ENCODE results near the gene MGME1. TPM values are rescaled to one million over a fixed set of nuclear protein-coding genes. Genes with fewer than 3 reads are reported as not detected.
A peak's percentile ranks its signal among the peaks of the same experiment; 100 is the strongest.

MGME1 gene
- total and polyA plus RNA-seq, 5 donors from 2014 or later: 10.6 to 19.2 (median 15.2) TPM

DNA sequence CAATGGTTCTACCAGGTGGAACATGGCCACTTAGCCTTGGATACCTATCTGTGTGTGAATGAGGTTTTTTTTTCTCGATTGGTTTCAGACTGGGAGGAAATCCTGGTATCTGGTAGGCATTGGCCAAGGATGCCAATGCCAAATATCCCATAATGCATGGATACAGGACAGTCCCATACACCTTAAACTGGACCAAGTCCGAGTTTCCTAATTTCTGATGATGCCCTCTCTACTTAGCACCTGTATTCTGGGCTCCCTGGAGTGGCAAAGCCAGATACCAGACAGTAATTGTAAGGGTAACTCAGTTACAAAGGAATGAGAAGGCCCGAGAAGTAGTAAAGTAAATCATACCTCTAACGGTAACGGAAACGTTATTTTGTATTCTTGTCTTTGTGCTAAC lies 18.1 kb upstream of the MGME1 start:
- ATAC-seq (ENCODE audit: low read depth in 2 of 2): no peak
- no peaks in the 10 kb centered on the region for H3K9me3 ChIP-seq (ENCODE audit: control insufficient read depth in 2 of 2, low read length in 2 of 2)
- H3K36me3 ChIP-seq (ENCODE audit: control insufficient read depth, insufficient read depth, low read length): peaks cover 97% of the 10 kb centered on the region
- peaks cover 3% of the 10 kb centered on the region for H3K4me1 ChIP-seq (ENCODE audit: control insufficient read depth, insufficient read depth, low read length, poor library complexity, severe bottlenecking)
- DNase-seq: no peak
- no peak overlapping the region for H3K27ac ChIP-seq (ENCODE audit: insufficient read depth, low read length, poor library complexity, severe bottlenecking)
- Mint-ChIP-seq H3K9me3 (no peaks in the 10 kb centered on the region), H3K27me3 (no peaks in the 10 kb centered on the region), H3K4me1 (peaks cover 11 to 23% (median 19%) of the 10 kb centered on the region in 4 donors), H3K4me3 (no peak overlapping the region), H3K27ac (no peak overlapping the region), H3K36me3 (peaks cover 63% of the 10 kb centered on the region)
- no peak overlapping the region for H3K4me3 ChIP-seq (ENCODE audit: low read depth, low read length)
- no peaks in the 10 kb centered on the region for H3K27me3 ChIP-seq (ENCODE audit: control insufficient read depth, insufficient read depth, low read length)

DNA sequence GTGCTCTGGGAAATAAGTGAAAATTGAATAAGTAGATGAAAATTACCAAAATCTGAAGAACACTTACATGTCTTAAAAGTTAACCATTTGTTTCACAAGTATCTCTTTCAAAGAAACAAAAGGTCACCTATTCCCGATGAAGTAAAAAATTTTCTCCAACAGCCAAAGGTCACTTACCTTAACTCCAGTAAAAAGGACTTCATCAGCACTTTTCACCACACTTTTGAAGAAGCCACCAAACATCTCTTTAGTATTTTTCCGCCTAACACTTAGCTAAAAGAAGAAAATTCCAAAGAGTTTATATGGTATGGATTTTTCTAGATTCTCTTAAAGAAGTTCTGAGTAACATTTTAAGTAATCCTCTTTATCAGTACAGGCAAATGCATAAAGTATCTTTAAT lies 17.5 kb upstream of the MGME1 start:
- Histone ChIP-seq H3K4me1 (ENCODE audit: control insufficient read depth, insufficient read depth, low read length, poor library complexity, severe bottlenecking) (peaks cover 10% of the 10 kb centered on the region), H3K27me3 (ENCODE audit: control insufficient read depth, insufficient read depth, low read length) (no peaks in the 10 kb centered on the region), H3K27ac (ENCODE audit: insufficient read depth, low read length, poor library complexity, severe bottlenecking) (no peak overlapping the region), H3K9me3 (ENCODE audit: control insufficient read depth in 2 of 2, low read length in 2 of 2) (no peaks in the 10 kb centered on the region), H3K36me3 (ENCODE audit: control insufficient read depth, insufficient read depth, low read length) (peaks cover 96% of the 10 kb centered on the region), H3K4me3 (ENCODE audit: low read depth, low read length) (no peak overlapping the region)
- no peak overlapping the region for H3K4me3 Mint-ChIP-seq
- H3K27ac Mint-ChIP-seq: peak overlapping the region in 1 of 3 donors; percentile 36
- DNase-seq (no peak), ATAC-seq (ENCODE audit: low read depth in 2 of 2) (no peak)
- H3K27me3 Mint-ChIP-seq: no peaks in the 10 kb centered on the region
- peaks cover 68% of the 10 kb centered on the region for H3K36me3 Mint-ChIP-seq
- peaks cover 11 to 27% (median 24%) of the 10 kb centered on the region in 4 donors for H3K4me1 Mint-ChIP-seq
- no peaks in the 10 kb centered on the region for H3K9me3 Mint-ChIP-seq

DNA sequence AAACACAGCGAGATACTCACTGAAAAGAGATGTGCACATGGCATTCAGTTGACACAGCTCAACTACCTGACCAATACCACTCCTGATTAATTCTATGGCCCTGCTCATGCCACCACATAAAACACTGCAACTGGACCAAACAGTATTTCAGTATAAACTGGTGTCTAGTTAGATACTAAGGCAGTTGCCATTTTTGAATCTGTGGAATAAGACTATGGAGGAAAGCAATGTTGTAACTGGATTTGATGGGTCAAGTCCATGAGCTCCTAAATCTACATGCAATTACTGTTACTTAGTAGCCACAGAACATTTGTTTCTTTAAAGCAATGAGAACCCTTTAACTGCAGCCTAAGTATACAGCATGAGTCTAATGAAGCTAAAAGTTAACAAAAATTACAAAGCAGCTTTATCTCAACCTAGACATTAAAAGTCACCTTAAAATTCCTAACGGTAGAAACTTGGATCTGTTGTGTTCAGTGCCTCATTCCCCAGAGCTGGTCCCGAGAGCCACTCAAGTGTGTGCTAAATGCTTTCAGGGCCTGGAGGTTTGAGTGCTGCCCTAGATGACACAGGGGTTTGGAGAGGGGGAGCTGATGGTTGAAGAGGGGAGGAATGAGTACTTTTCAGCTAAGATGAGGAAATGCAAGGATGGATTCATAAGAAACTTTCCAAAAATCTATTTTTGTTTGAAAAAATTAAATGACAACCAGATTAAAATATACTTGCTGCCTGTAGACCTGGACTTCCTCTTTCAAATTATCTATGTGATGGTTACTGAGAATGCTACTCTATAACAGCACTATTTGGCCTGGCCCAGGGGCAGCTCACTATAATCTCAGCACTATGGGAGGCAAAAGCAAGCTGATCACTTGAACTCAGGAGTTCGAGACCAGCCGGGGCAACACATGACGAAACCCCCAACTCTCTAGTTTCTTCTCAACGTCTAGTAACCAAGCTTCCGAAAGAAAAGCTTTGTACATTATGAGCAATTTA lies 15.8 kb upstream of the MGME1 start:
- no peaks in the 10 kb centered on the region for H3K9me3 ChIP-seq (ENCODE audit: control insufficient read depth in 2 of 2, low read length in 2 of 2)
- DNase-seq: no peak
- no peaks in the 10 kb centered on the region for H3K27me3 ChIP-seq (ENCODE audit: control insufficient read depth, insufficient read depth, low read length)
- peak overlapping the region in 2 of 4 donors; percentile 33 to 49 for H3K4me3 Mint-ChIP-seq
- H3K4me3 ChIP-seq (ENCODE audit: low read depth, low read length): no peak overlapping the region
- H3K27ac Mint-ChIP-seq: peak overlapping the region in 2 of 3 donors; percentile 38 to 42
- no peak overlapping the region for H3K27ac ChIP-seq (ENCODE audit: insufficient read depth, low read length, poor library complexity, severe bottlenecking)
- H3K4me1 ChIP-seq (ENCODE audit: control insufficient read depth, insufficient read depth, low read length, poor library complexity, severe bottlenecking): peaks cover 18% of the 10 kb centered on the region
- peaks cover 61% of the 10 kb centered on the region for H3K36me3 Mint-ChIP-seq
- H3K36me3 ChIP-seq (ENCODE audit: control insufficient read depth, insufficient read depth, low read length): peaks cover 85% of the 10 kb centered on the region
- no peak for ATAC-seq (ENCODE audit: low read depth in 2 of 2)
- no peaks in the 10 kb centered on the region for H3K9me3 Mint-ChIP-seq
- peaks cover 11 to 40% (median 32%) of the 10 kb centered on the region in 4 donors for H3K4me1 Mint-ChIP-seq
- H3K27me3 Mint-ChIP-seq: no peaks in the 10 kb centered on the region

DNA sequence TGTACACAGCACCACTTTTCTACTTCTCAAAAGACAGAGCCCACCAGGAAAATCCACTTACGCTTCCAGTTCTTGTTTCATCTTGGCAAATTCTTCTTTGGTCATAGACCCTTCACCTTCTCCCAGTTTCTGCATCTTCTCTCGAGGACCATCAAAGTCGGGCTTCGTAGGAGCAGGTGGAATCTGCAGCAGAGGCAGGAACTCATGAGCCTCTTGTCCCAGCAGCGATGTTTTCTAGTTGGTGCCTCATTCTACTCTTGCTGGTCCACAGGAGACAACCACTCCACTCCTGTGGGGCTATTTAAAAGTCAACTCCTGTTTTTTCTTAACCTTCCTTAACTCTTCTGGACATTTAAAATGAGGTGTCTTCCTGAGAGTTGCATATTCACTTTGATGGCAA lies 14.9 kb upstream of the MGME1 start:
- Histone ChIP-seq H3K4me3 (ENCODE audit: low read depth, low read length) (no peak overlapping the region), H3K36me3 (ENCODE audit: control insufficient read depth, insufficient read depth, low read length) (peaks cover 76% of the 10 kb centered on the region), H3K27ac (ENCODE audit: insufficient read depth, low read length, poor library complexity, severe bottlenecking) (no peak overlapping the region), H3K27me3 (ENCODE audit: control insufficient read depth, insufficient read depth, low read length) (no peaks in the 10 kb centered on the region), H3K4me1 (ENCODE audit: control insufficient read depth, insufficient read depth, low read length, poor library complexity, severe bottlenecking) (peaks cover 28% of the 10 kb centered on the region), H3K9me3 (ENCODE audit: control insufficient read depth in 2 of 2, low read length in 2 of 2) (no peaks in the 10 kb centered on the region)
- Mint-ChIP-seq H3K27me3 (no peaks in the 10 kb centered on the region), H3K4me3 (no peak overlapping the region), H3K4me1 (peaks cover 18 to 48% (median 40%) of the 10 kb centered on the region in 4 donors), H3K27ac (peak overlapping the region in 1 of 3 donors; percentile 29), H3K9me3 (no peaks in the 10 kb centered on the region), H3K36me3 (peaks cover 55% of the 10 kb centered on the region)
- ATAC-seq (ENCODE audit: low read depth in 2 of 2): no peak
- DNase-seq: no peak

DNA sequence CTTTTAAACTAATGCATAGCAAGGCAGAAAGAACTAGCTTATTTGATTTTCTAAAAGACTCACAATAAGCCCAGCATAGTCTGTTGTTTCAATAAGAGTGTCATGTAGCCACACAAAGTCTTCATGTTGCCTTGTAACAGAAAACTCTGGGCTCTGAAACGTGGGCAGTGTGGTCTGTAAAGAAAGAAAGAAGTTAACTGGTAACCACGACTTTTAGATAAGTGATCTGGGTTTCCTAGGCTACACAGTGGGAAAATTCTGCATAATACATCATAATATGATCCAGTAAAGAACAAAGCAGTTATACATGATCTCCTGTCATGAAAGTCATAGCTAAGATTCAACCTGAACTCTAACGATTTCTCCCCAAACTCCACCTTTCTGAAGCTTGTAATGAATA lies 13.5 kb upstream of the MGME1 start:
- peaks cover 41% of the 10 kb centered on the region for H3K4me1 ChIP-seq (ENCODE audit: control insufficient read depth, insufficient read depth, low read length, poor library complexity, severe bottlenecking)
- peaks cover 42% of the 10 kb centered on the region for H3K36me3 Mint-ChIP-seq
- H3K9me3 Mint-ChIP-seq: no peaks in the 10 kb centered on the region
- H3K27ac ChIP-seq (ENCODE audit: insufficient read depth, low read length, poor library complexity, severe bottlenecking): no peak overlapping the region
- no peak for ATAC-seq (ENCODE audit: low read depth in 2 of 2)
- no peaks in the 10 kb centered on the region for H3K27me3 Mint-ChIP-seq
- H3K36me3 ChIP-seq (ENCODE audit: control insufficient read depth, insufficient read depth, low read length): peaks cover 62% of the 10 kb centered on the region
- peak overlapping the region; percentile 39 to 84 (median 39) for H3K27ac Mint-ChIP-seq
- DNase-seq: no peak
- H3K4me3 Mint-ChIP-seq: peak overlapping the region in 1 of 4 donors; percentile 8
- H3K9me3 ChIP-seq (ENCODE audit: control insufficient read depth in 2 of 2, low read length in 2 of 2): no peaks in the 10 kb centered on the region
- H3K27me3 ChIP-seq (ENCODE audit: control insufficient read depth, insufficient read depth, low read length): no peaks in the 10 kb centered on the region
- no peak overlapping the region for H3K4me3 ChIP-seq (ENCODE audit: low read depth, low read length)
- H3K4me1 Mint-ChIP-seq: peaks cover 22 to 61% (median 49%) of the 10 kb centered on the region in 4 donors

DNA sequence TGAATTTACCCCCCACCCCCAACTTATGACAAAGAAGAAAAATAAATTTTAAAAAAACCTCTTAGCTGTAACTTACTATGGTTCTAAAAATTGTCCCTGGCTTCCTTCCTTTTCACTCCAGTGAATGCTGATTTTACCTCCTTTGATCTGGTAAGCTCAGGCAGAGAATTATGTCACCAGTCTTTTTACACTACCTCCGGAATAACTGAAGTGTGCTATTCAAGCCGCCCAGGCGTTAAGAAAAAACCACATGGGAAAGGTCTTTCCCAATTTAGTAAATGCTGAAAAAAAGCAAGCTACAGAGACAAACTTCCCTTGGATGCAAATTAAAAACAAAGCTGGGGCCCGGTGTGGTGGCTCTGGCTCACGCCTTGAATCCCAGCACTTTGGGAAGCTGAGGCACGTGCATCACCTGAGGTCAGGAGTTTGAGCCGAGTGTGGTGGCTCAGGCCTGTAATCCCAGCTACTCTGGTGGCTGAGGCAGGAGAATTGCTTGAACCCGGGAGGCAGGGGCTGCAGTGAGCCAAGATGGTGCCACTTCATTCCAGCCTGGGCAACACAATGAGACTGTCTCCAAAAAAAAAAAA lies 12.6 kb upstream of the MGME1 start:
- Histone ChIP-seq H3K27me3 (ENCODE audit: control insufficient read depth, insufficient read depth, low read length) (no peaks in the 10 kb centered on the region), H3K36me3 (ENCODE audit: control insufficient read depth, insufficient read depth, low read length) (peaks cover 53% of the 10 kb centered on the region), H3K4me1 (ENCODE audit: control insufficient read depth, insufficient read depth, low read length, poor library complexity, severe bottlenecking) (peaks cover 48% of the 10 kb centered on the region), H3K27ac (ENCODE audit: insufficient read depth, low read length, poor library complexity, severe bottlenecking) (peak overlapping the region; percentile 6), H3K9me3 (ENCODE audit: control insufficient read depth in 2 of 2, low read length in 2 of 2) (no peaks in the 10 kb centered on the region), H3K4me3 (ENCODE audit: low read depth, low read length) (no peak overlapping the region)
- Mint-ChIP-seq H3K27ac (peak overlapping the region in 2 of 3 donors; percentile 43 to 84), H3K4me1 (peaks cover 22 to 70% (median 56%) of the 10 kb centered on the region in 4 donors), H3K4me3 (no peak overlapping the region), H3K36me3 (peaks cover 36% of the 10 kb centered on the region), H3K9me3 (no peaks in the 10 kb centered on the region), H3K27me3 (no peaks in the 10 kb centered on the region)
- DNase-seq (no peak), ATAC-seq (ENCODE audit: low read depth in 2 of 2) (no peak)

DNA sequence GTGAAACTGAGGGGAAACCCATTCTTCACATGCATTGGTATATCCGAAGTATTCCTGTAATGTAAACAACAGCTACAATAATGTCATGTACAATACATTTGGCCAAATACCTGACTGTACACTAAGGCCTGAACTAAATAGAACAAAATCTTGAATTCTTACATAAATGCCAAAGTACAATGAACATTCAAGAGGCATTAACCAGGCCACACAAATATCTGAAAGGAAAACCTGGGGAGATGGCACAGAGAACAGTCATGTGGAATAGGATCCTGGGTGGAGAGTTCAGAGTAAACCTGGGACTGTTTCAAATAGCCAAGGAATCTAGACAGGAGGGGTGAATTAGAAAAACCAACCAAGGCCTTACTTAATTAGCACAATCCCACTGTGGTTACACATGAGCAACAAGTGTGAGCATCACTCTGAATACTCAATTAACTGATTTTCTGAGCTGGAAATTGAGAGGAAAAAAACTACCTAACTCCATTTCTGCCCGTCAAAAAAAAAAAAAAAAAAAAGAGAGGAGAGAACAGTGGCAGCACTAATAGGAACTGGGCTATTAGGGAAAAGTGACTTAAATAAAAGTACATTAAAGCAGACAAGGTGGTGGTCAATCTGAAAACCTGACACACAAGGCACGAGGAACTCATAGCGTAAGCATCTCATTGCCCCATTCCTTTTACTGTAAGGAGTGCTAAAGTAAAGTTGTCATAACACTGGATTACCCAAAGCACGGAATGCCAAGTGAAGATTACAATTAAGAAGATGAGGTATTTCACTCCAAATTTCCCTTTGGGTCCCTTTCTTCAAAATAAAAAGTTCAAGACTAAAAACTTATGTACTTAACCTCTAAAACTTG lies 11.1 kb upstream of the MGME1 start:
- Mint-ChIP-seq H3K4me3 (peak overlapping the region; percentile 4 to 65 (median 38)), H3K27ac (peak overlapping the region; percentile 70 to 97 (median 97)), H3K36me3 (peaks cover 31% of the 10 kb centered on the region), H3K27me3 (no peaks in the 10 kb centered on the region), H3K9me3 (no peaks in the 10 kb centered on the region), H3K4me1 (peaks cover 25 to 86% (median 69%) of the 10 kb centered on the region in 4 donors)
- ATAC-seq (ENCODE audit: low read depth in 2 of 2) (no peak), DNase-seq (no peak)
- Histone ChIP-seq H3K27ac (ENCODE audit: insufficient read depth, low read length, poor library complexity, severe bottlenecking) (peak overlapping the region; percentile 71), H3K27me3 (ENCODE audit: control insufficient read depth, insufficient read depth, low read length) (no peaks in the 10 kb centered on the region), H3K9me3 (ENCODE audit: control insufficient read depth in 2 of 2, low read length in 2 of 2) (no peaks in the 10 kb centered on the region), H3K4me3 (ENCODE audit: low read depth, low read length) (peak overlapping the region; percentile 67), H3K36me3 (ENCODE audit: control insufficient read depth, insufficient read depth, low read length) (peaks cover 39% of the 10 kb centered on the region), H3K4me1 (ENCODE audit: control insufficient read depth, insufficient read depth, low read length, poor library complexity, severe bottlenecking) (peaks cover 60% of the 10 kb centered on the region)

Data from CD4-positive, CD25-positive, alpha-beta regulatory T cell (primary cell).